ENCODE results near the gene EPN2. TPM values are rescaled to one million over a fixed set of nuclear protein-coding genes. Genes with fewer than 3 reads are reported as not detected.

Gene EPN2
- total RNA-seq, 2 experiments from 2014 or later, result 3.2 to 4.6 TPM

- DNase-seq, result no peak
- ATAC-seq, result no peak
- no peak for TF ChIP-seq CTCF (IDR thresholded peaks at IDR 0.05)
- intact Hi-C loops (cut with micrococcal nuclease), result no loop called here
- Mint-ChIP-seq H3K9me3 (no peaks in the 10 kb centered on the region), H3K27me3 (no peaks in the 10 kb centered on the region), H3K36me3 (ENCODE audit: low read depth) (no peaks in the 10 kb centered on the region), H3K4me3 (no peak overlapping the region), H3K27ac (no peak overlapping the region), H3K4me1 (ENCODE audit: low read depth) (peaks cover 29% of the 10 kb centered on the region)
- ChIA-PET POLR2A (interaction anchor here (1.5 kb wide), 1 partner anchor 77 kb away, joined by 4 read pairs; no protein-coding TSS in a partner anchor), CTCF (interaction anchor here (1.7 to 7.8 kb wide), 3 partner anchors 9 to 79 kb away, joined by 3 to 133 read pairs (median 4); partner anchors contain the start of gene MAPK7)
These were observed 132.1 kb downstream of the EPN2 start for GRCh38 chr17:19369107-19369778.

GRCh38 chr17:19369846-19370492 is 132.8 kb downstream of the EPN2 start:
- ATAC-seq (peak; percentile 79), DNase-seq (peak; percentile 41)
- intact Hi-C loops (cut with micrococcal nuclease), result no loop called here
- H3K27ac Mint-ChIP-seq, result peak overlapping the region; percentile 57
- no peak overlapping the region for H3K4me3 Mint-ChIP-seq
- POLR2A ChIA-PET, result interaction anchor here (1.5 kb wide), 1 partner anchor 76 kb away, joined by 4 read pairs; no protein-coding TSS in a partner anchor
- no peaks in the 10 kb centered on the region for H3K9me3 Mint-ChIP-seq
- H3K36me3 Mint-ChIP-seq (ENCODE audit: low read depth), result no peaks in the 10 kb centered on the region
- TF ChIP-seq CTCF (IDR thresholded peaks at IDR 0.05), result no peak
- no peaks in the 10 kb centered on the region for H3K27me3 Mint-ChIP-seq
- H3K4me1 Mint-ChIP-seq (ENCODE audit: low read depth), result peaks cover 30% of the 10 kb centered on the region
- CTCF ChIA-PET, result interaction anchor here (1.8 kb wide), 1 partner anchor 77 kb away, joined by 4 read pairs; no protein-coding TSS in a partner anchor

DNA sequence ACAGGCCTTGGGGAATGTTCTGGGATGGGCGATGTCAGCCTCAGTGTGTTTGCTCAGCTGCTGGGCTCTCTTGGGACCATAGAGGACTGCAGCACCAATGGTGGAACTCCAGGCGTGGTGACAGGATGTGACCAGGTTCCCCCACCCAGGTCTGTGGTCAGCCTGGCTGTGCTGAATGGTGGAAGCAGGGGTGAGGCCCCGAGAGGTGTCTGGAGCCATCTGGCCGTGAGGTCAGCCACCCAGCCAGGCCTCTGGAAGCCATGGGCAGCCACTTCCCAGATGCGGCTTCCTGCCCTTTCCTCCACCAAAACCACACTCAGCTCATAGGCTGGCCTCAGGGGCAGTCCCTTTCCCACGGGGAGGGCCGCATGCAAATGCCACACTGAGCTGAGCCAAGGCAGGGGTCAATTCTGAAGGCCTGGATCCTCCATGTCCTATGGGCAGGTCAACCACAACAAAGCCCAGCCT is 133.4 kb downstream of the EPN2 start:
- no peaks in the 10 kb centered on the region for H3K27me3 Mint-ChIP-seq
- no peaks in the 10 kb centered on the region for H3K9me3 Mint-ChIP-seq
- no peak overlapping the region for H3K4me3 Mint-ChIP-seq
- peak; percentile 46 for DNase-seq
- peak; percentile 66 for ATAC-seq
- POLR2A ChIA-PET, result interaction anchor here (1.5 kb wide), 1 partner anchor 76 kb away, joined by 4 read pairs; no protein-coding TSS in a partner anchor
- CTCF ChIA-PET, result interaction anchor here (1.8 kb wide), 1 partner anchor 77 kb away, joined by 4 read pairs; no protein-coding TSS in a partner anchor
- intact Hi-C loops (cut with micrococcal nuclease), result no loop called here
- no peaks in the 10 kb centered on the region for H3K36me3 Mint-ChIP-seq (ENCODE audit: low read depth)
- peaks cover 30% of the 10 kb centered on the region for H3K4me1 Mint-ChIP-seq (ENCODE audit: low read depth)
- TF ChIP-seq CTCF (IDR thresholded peaks at IDR 0.05), result no peak
- H3K27ac Mint-ChIP-seq, result no peak overlapping the region

DNA sequence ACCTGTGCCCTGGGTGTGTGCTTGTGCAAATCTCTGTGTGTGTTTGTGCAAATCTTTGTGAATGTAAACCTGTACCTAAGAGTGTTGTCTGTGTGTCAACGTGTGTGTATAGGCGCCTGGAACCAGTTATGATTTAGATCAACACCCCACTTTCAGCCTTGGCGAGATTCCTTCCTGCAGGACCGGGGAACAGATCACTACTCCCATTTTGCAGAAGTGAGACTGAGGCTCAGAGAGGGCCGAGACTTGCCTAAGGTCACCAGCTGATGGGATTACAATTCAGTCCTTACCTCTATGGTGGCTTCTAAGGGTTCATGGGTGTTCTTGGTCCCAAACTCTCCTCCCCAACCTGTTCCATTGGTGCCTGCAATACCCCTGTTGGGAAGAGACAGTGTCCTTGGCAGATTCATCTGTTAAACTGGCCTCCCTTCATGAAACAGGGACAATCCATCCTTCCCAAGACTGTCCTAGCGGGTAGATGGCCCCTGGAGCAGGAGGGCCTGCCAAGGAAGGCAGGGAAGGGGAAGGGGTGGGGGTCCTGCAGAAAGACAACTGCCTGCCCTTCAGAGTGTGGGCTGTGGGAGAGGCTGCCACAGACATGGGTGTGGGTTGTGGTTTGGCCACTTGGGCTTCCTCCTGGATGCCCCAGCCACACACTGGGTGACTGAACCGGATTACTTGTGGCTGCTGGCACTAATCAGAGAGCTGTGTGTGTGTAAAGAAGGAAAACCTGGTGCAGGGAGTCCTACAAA is 134.3 kb downstream of the EPN2 start:
- Mint-ChIP-seq H3K4me1 (ENCODE audit: low read depth) (peaks cover 34% of the 10 kb centered on the region), H3K9me3 (no peaks in the 10 kb centered on the region), H3K27ac (no peak overlapping the region), H3K27me3 (no peaks in the 10 kb centered on the region), H3K4me3 (no peak overlapping the region), H3K36me3 (ENCODE audit: low read depth) (no peaks in the 10 kb centered on the region)
- DNase-seq (no peak), ATAC-seq (no peak)
- intact Hi-C loops (cut with micrococcal nuclease), result no loop called here
- CTCF ChIA-PET, result interaction anchor here (1.7 to 1.8 kb wide), 2 partner anchors 9 to 76 kb away, joined by 4 to 7 read pairs; partner anchors contain the start of gene B9D1
- TF ChIP-seq CTCF (IDR thresholded peaks at IDR 0.05), result no peak
- POLR2A ChIA-PET, result interaction anchor here (0.5 kb wide), 1 partner anchor 358 kb away, joined by 4 read pairs; no protein-coding TSS in a partner anchor

Data from activated CD8-positive, alpha-beta T cell treated with anti-CD3 and anti-CD28 coated beads for 36 hours (primary cell).